NCI-H1092 treated with DMSO at 0.1 percent for 48 hours (cell line): ENCODE results near the gene SAXO2.
"Not testable (repeated sequence)": the region's sequence is repeated elsewhere in the genome, so short reads cannot be mapped to it uniquely, and the experiment has no call there.

ENCODE experiments used
- DNase-seq: peaks from one replicate; lab custom pipeline; 2025; lab: John Stamatoyannopoulos, UW

Gene SAXO2, protein sequence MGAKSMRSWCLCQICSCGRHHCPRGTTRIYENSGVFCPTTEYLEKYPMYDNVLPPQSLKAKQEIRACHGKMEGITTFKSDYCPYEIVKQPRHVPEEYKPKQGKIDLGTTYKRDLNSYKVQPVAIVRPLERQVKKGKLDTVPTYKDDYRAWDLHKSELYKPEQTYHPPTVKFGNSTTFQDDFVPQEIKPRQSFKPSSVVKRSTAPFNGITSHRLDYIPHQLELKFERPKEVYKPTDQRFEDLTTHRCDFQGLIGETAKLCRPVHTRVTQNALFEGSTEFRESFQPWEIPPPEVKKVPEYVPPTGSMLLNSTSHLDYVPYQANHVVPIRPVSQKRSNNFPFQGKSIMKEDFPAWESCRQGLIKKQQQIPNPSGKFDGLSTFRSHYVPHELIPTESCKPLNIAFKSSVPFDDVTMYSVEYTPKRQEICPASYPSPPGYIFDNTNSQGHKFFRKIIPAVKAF

DNA sequence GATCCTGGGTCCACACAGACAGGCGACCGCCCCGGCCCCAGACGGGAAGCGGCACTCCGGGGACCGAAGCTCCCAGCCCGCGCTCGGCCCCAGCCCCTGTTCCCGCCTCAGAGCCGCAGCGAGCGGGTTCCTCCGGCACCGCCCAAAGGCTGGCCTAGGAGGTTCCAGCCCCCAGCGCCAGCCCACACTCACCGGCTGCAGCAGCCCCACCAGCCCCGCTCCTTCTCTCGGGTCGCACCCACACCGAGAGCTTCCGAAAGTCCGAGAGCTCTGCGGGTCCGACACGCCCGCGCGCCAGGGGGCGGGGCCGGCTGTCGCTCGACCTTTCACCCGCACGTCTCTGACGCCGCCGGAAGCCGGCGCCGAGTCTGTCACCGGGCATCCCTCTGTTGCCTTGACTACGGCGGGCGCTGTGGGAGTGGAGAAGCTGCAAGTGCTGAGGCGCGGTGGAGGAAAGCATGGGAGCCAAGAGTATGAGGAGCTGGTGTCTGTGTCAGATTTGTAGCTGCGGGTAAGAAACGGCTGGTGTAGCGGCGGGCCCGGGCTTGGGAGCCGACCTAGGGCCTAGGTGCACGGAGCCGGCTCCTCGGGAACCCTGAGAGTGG is at the start of gene SAXO2, which contains the start of gene EFL1:
Gene SAXO2, plus strand, starts transcription at position 397 of the 605 bp plus-strand sequence. Its CDS starts 62 bp downstream, at position 459.
Gene EFL1, minus strand, starts transcription at position 313 of the 605 bp plus-strand sequence. CDS start 956 bp downstream, outside the sequence.
- peak; percentile 64 for DNase-seq

- DNase-seq, result not testable (repeated sequence)
These were observed 46.5 kb upstream of the SAXO2 start for GRCh38 chr15:82216092-82216491.

DNA sequence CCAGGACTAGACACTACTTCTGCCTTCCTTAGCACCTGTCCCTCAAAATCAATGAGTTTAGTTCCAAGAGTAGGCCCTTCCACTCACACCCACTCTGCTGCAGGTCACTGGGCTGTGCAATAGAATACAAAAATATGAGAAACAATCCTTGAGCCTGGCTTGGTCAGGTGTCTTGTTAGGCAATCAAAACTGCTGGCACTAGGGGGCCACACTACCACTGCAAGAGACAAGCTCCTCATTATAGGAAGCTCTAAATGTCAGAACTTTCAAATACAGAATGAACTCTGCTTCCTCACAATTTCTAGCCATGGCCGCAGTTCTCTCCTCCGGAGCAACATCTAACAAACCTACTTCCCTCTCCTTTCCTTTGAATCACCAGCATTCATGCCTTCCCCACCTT is 41.1 kb upstream of the SAXO2 start:
- not testable (repeated sequence) for DNase-seq

DNA sequence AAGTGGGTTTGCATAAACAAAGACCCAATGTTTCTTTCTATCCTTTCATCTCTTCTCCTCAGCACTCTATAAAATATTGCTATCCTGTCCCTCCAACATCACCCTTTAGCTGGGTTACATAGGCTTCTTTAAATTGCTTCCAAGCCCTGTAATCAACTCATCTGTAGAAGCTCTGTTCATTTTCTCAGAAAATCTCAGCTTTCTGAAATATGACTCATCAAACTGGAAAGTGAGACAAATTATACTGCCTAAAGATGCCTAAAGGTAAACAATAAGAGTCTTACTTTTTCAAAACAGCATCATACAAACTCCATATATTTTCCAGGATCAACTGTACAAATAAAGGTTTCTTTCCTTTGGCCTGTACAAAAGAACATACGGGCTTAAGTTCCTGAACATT is 33.9 kb upstream of the SAXO2 start:
- no peak for DNase-seq

DNA sequence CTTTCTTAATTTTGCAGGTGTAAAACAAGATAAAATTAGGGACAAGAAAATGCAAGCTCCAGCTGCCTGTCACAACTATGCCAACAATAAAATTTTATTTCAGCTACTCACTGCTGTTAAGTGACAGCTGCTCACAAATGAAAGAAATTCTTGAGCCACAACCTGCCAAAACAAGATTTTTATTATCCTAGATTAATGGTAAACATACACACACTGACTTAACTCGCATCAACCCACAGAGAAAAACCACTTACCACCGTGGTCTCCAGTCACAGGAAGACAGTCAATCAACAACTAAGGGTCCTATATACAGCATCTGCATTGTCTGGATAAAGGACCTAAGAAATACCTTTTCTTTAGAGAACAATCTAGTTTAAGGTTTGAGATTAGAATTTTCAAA is 31.4 kb upstream of the SAXO2 start:
- DNase-seq, result no peak

DNA sequence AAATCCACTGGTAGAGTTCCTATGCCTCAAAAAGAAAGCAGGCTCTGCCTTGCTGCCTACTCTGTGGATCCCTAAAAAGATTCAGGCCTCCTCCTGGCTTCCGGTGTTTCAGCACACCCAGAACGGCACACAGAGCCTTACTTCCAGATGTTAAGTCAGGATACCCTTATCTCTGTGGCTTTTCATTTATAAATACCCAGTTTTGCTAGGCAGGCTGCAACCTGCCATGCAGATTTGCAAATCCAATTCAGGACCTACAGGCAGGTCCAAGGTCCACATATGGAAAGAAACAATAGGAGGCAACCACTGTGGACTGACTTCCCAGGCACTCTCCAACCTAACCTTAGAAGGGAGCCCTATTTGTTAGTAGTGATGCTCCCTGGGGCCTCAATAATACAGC is 30.8 kb upstream of the SAXO2 start:
- no peak for DNase-seq

GRCh38 chr15:82237944-82238534 is 24.6 kb upstream of the SAXO2 start:
- DNase-seq, result not testable (repeated sequence)

GRCh38 chr15:82239685-82240391 is 22.8 kb upstream of the SAXO2 start:
- DNase-seq, result no peak

- DNase-seq, result not testable (repeated sequence)
These were observed 20.6 kb upstream of the SAXO2 start for GRCh38 chr15:82241836-82242499.

- DNase-seq, result not testable (repeated sequence)
These were observed 19.0 kb upstream of the SAXO2 start for GRCh38 chr15:82243644-82244043.

- not testable (repeated sequence) for DNase-seq
These were observed 16.7 kb upstream of the SAXO2 start for GRCh38 chr15:82245956-82246355.

DNA sequence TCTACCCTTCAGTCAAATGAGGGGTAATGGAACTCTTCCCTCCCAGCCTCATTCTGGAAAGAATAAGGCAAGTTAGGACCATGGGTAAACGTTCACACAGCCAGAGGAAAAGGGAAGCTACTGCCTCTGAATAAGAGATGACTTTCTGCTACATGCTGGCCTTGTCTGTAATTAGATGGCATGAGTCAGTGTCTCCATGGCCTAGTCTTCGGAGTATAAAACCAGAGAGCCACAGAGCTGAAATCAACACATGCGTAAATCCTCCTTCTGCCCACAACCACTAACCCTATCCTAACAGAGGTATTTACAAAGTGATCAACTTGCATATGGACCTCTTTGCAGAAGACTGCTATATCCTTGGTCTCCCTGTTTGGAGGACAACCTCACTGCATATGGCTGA is 14.4 kb upstream of the SAXO2 start:
- DNase-seq, result not testable (repeated sequence)

- DNase-seq, result not testable (repeated sequence)
These were observed 824 bp upstream of the SAXO2 start for GRCh38 chr15:82261566-82262421.

- peak; percentile 29 for DNase-seq
These were observed 732 bp downstream of the SAXO2 start for GRCh38 chr15:82263350-82263749.

- not testable (repeated sequence) for DNase-seq
These were observed 4.5 kb downstream of the SAXO2 start for GRCh38 chr15:82267137-82267536.

DNA sequence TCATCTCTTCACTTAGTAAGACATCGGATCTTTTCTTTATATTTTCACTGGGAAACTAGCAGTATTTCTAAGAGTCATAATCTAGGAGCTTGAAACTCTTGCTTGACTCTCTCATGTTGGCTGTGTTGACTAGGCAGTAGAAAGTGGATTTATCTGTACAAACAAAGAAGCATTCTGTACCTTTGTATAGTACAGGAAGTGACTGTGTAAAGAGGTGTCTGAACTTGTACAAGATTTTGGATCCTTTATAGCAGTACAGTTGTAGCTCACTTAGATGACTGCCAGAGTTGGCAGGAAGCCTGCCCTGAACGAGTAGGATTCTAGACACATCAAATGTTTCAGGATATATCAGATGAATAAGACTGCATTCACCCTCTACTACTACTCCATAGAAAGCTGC is 5.8 kb downstream of the SAXO2 start:
- DNase-seq, result not testable (repeated sequence)

DNA sequence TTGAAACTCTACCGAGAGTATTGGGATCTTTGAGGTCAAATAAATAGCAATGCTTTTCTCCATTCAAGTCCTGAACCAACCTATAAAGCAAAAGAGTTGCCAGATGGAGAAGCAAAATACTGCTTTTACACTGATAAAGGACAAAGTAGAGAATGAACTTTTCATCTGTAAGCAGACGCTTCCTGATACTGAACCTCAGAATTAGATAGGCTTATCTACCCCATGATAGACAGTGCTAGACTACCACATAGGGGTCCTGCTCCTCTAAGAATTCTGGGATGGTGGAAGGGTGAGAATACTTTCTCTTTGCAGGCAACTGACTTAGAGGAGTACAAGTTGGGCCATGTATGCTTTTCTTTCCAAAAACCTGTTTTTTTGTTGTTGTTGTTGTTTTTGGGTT is 9.5 kb downstream of the SAXO2 start:
- DNase-seq, result no peak

GRCh38 chr15:82275410-82275809 is 12.8 kb downstream of the SAXO2 start:
- no peak for DNase-seq

DNA sequence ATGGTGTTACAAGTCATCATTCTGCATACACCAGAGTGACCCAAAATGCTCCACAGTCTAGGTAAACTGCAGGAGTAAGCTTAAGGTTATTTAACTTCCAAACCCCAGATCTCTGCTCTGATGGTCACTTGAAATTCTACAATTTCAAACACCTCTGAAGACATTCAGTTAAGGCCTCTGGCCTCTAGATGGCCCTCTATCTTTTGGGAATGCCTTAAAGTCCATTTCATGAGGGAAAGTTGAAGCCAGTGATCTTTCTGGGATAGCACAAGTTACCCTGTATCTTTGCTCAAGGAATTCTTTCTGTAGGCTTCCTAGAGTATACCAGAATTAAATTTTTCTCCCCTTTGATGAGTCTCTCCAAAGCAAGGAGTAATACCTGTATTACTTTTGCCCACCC is 18.7 kb downstream of the SAXO2 start:
- not testable (repeated sequence) for DNase-seq

DNA sequence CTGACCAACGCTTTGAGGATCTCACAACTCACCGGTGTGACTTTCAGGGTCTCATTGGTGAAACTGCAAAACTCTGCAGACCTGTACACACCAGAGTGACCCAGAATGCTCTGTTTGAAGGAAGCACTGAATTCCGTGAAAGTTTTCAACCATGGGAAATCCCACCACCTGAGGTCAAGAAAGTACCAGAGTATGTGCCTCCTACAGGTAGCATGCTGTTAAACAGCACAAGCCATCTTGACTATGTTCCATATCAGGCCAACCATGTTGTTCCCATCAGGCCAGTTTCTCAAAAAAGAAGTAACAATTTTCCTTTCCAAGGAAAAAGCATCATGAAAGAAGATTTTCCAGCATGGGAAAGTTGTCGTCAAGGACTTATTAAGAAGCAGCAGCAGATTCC is 19.8 kb downstream of the SAXO2 start:
- not testable (repeated sequence) for DNase-seq

GRCh38 chr15:82284381-82284780 is 21.8 kb downstream of the SAXO2 start:
- not testable (repeated sequence) for DNase-seq
